Retinal pigment epithelial cell (primary cell): ENCODE data around the gene GPR35.
"Not testable (repeated sequence)": the region's sequence is repeated elsewhere in the genome, so short reads cannot be mapped to it uniquely, and the experiment has no call there.

Experiments used
- DNase-seq: peaks from one replicate; pipeline ENCODE4 v3.0.0-alpha.2; 2010; ENCODE audit warnings: low read depth
- H3K4me3 ChIP-seq: 2 replicates; pipeline ENCODE4 v1.5.1; 2011; ENCODE audit warnings: mild to moderate bottlenecking, low read length, control low read depth, moderate library complexity
- CTCF ChIP-seq: conservative IDR thresholded peaks from 2 replicates; pipeline ENCODE4 v1.5.1; 2011; ENCODE audit warnings: low read depth, low read length, control low read depth, inconsistent platforms

GPR35 gene

GRCh38 chr2:240650254-240650965 lies 25.1 kb downstream of the GPR35 start:
- no peak overlapping the region for H3K4me3 ChIP-seq
- TF ChIP-seq CTCF: no peak
- DNase-seq: no peak

GRCh38 chr2:240651185-240651584 lies 25.9 kb downstream of the GPR35 start:
- no peak for DNase-seq
- TF ChIP-seq CTCF: no peak

GRCh38 chr2:240655931-240656886 lies 30.9 kb downstream of the GPR35 start:
- no peak for DNase-seq
- TF ChIP-seq CTCF: no peak

More at GRCh38 chr2:240651185-240651584, 25.9 kb downstream of the GPR35 start:
- no peak overlapping the region for H3K4me3 ChIP-seq

GRCh38 chr2:240659883-240660282 lies 34.6 kb downstream of the GPR35 start:
- not testable (repeated sequence) for DNase-seq, H3K4me3 ChIP-seq

More at GRCh38 chr2:240655931-240656886, 30.9 kb downstream of the GPR35 start:
- no peak overlapping the region for H3K4me3 ChIP-seq

- no peak for TF ChIP-seq CTCF
- DNase-seq: no peak
- H3K4me3 ChIP-seq: no peak overlapping the region
Observed at GRCh38 chr2:240662681-240663080, 37.4 kb downstream of the GPR35 start.

- no peak overlapping the region for H3K4me3 ChIP-seq
- no peak for DNase-seq
- TF ChIP-seq CTCF: peak; percentile 22
Observed at GRCh38 chr2:240663546-240664190, 38.4 kb downstream of the GPR35 start.

GRCh38 chr2:240664622-240665021 lies 39.3 kb downstream of the GPR35 start:
- no peak for DNase-seq
- TF ChIP-seq CTCF: no peak
- no peak overlapping the region for H3K4me3 ChIP-seq
